ENCODE results near the gene CDH1.

The CDH1 gene

GRCh38 chr16:68781784-68782183, 44.7 kb downstream of the CDH1 start:
- Histone ChIP-seq H3K27ac (no peak overlapping the region), H3K36me3 (no peaks in the 10 kb centered on the region), H3K4me3 (ENCODE audit: low read depth, low read length) (no peak overlapping the region), H3K27me3 (ENCODE audit: insufficient read depth, low read depth, severe bottlenecking) (no peaks in the 10 kb centered on the region), H3K9me3 (ENCODE audit: severe bottlenecking) (no peaks in the 10 kb centered on the region)
- DNase-seq, result no peak
- TF ChIP-seq, protein P1, sequence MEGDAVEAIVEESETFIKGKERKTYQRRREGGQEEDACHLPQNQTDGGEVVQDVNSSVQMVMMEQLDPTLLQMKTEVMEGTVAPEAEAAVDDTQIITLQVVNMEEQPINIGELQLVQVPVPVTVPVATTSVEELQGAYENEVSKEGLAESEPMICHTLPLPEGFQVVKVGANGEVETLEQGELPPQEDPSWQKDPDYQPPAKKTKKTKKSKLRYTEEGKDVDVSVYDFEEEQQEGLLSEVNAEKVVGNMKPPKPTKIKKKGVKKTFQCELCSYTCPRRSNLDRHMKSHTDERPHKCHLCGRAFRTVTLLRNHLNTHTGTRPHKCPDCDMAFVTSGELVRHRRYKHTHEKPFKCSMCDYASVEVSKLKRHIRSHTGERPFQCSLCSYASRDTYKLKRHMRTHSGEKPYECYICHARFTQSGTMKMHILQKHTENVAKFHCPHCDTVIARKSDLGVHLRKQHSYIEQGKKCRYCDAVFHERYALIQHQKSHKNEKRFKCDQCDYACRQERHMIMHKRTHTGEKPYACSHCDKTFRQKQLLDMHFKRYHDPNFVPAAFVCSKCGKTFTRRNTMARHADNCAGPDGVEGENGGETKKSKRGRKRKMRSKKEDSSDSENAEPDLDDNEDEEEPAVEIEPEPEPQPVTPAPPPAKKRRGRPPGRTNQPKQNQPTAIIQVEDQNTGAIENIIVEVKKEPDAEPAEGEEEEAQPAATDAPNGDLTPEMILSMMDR (IDR thresholded peaks at IDR 0.05; ENCODE audit: low read depth, low read length), result no peak

DNA sequence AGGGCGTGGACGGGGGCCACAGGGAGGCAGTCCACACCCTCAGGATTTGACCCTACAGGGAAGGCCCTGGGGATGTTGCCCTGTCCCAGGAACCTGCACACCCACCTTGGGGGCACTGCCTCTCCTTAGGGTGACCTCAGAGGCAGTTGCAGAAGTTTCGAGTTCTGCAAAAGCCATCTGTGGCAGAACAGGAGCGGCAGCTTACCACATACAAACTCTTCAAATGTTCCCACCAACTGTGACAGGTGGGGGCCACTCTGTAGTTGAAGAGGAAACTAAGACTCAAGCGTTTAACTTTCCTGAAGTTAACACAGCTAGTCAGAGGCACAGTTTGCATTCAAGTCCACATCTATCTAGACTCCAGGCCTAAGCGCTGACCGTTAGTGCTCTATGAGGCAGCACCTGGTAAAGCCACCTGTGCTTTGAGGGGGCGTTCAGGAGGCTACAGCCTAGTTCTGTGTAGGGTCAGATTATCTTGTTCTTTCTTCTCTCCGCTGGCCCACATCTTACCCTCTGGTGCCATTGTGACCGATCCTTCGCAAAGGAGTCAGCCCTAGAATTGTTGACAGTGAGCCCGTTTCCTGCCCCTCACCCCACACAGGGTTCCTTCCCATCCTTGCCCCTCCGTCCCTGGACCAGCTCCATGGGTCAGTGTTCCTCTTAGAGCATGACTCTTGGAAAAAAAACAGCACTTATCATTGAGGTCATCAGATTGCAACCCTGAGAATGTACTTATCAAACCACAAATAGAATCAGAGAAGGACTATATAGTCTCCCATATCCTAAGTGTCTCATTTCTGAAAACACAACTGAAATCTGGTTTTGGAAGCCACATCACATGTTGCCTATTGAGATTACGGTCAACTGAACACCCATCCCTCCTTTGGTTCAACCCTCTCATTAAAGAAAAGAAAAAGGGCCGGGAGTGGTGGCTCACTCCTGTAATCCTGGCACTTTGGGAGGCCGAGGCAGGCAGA, 45.4 kb downstream of the CDH1 start:
- TF ChIP-seq, protein P1 (IDR thresholded peaks at IDR 0.05; ENCODE audit: low read depth, low read length), result no peak
- H3K27ac ChIP-seq, result no peak overlapping the region
- no peak for DNase-seq
- H3K4me3 ChIP-seq (ENCODE audit: low read depth, low read length), result no peak overlapping the region
- H3K36me3 ChIP-seq, result no peaks in the 10 kb centered on the region
- H3K27me3 ChIP-seq (ENCODE audit: insufficient read depth, low read depth, severe bottlenecking), result no peaks in the 10 kb centered on the region
- no peaks in the 10 kb centered on the region for H3K9me3 ChIP-seq (ENCODE audit: severe bottlenecking)

DNA sequence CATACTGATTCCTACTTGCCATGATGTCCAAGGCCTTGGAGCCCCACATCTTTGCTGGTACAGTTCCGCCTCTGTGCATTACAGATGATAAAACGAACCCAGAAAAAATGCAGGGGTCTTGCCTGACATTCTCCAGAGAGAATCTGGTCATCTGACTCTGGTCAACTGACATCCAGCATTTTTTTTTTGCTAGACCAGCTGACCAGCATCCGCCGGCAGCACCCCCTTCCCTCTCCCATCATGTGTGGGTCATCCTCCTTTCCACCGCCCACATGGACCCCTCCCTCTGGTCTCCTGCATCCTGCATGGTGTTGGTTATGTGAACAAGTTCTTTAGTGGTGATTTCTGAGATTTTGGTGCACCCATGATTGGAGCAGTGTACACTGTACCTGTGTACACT, 47.1 kb downstream of the CDH1 start:
- TF ChIP-seq, protein P1 (IDR thresholded peaks at IDR 0.05; ENCODE audit: low read depth, low read length), result no peak

DNA sequence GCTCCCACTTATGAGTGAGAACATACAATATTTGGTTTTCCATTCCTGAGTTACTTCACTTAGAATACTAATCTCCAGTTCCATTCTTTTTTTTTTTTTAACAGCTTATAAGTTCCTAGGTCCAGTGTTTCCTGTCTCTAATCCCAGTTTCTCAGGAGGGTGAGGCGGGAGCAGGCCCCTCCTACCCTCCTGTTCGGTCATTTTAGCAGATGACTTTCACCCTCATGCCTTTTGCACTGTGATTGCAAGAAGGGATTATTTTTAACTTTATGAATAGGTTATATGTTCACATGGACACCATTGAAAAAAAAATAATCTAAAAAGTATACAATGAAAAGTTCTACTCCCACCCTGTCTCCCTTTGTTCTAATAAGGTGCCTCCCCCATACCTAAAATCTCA, 47.6 kb downstream of the CDH1 start:
- no peak for DNase-seq
- H3K27ac ChIP-seq, result no peak overlapping the region
- TF ChIP-seq, protein P1 (IDR thresholded peaks at IDR 0.05; ENCODE audit: low read depth, low read length), result no peak
- no peaks in the 10 kb centered on the region for H3K36me3 ChIP-seq
- no peaks in the 10 kb centered on the region for H3K9me3 ChIP-seq (ENCODE audit: severe bottlenecking)
- no peak overlapping the region for H3K4me3 ChIP-seq (ENCODE audit: low read depth, low read length)
- H3K27me3 ChIP-seq (ENCODE audit: insufficient read depth, low read depth, severe bottlenecking), result no peaks in the 10 kb centered on the region

More for the DNA sequence above, 47.1 kb downstream of the CDH1 start:
- no peak overlapping the region for H3K4me3 ChIP-seq (ENCODE audit: low read depth, low read length)
- no peaks in the 10 kb centered on the region for H3K27me3 ChIP-seq (ENCODE audit: insufficient read depth, low read depth, severe bottlenecking)
- H3K9me3 ChIP-seq (ENCODE audit: severe bottlenecking), result no peaks in the 10 kb centered on the region
- H3K27ac ChIP-seq, result no peak overlapping the region
- no peak for DNase-seq
- no peaks in the 10 kb centered on the region for H3K36me3 ChIP-seq

- DNase-seq, result no peak
Measured at GRCh38 chr16:68785715-68786114, 48.6 kb downstream of the CDH1 start.

More at GRCh38 chr16:68785715-68786114, 48.6 kb downstream of the CDH1 start:
- H3K27ac ChIP-seq, result no peak overlapping the region
- no peaks in the 10 kb centered on the region for H3K27me3 ChIP-seq (ENCODE audit: insufficient read depth, low read depth, severe bottlenecking)
- no peak overlapping the region for H3K4me3 ChIP-seq (ENCODE audit: low read depth, low read length)
- TF ChIP-seq, protein P1 (IDR thresholded peaks at IDR 0.05; ENCODE audit: low read depth, low read length), result no peak
- no peaks in the 10 kb centered on the region for H3K9me3 ChIP-seq (ENCODE audit: severe bottlenecking)
- H3K36me3 ChIP-seq, result no peaks in the 10 kb centered on the region
